Measurements from ENCODE around the gene LRP2.

The LRP2 gene

DNA sequence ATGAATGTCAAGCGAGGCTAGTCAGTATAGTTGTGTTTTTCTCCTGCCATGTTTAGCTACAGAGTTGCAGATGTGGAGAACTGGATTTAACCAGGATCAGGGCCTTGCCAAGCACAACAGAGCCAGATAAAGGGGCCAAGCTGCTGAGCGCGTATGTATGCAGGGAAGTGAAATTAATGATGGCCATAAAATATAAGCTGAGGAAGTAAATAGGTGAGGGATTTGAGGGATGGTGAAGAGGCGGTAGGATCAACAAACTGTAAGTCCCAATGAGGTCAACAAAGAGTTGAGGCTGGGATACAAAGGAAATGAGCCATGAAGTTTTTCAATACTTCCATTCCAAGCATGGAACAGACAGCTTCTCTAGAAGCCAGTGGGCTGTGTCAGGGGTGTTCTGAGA is 10.6 kb downstream of the LRP2 start (continued):
- TF ChIP-seq, protein P1, sequence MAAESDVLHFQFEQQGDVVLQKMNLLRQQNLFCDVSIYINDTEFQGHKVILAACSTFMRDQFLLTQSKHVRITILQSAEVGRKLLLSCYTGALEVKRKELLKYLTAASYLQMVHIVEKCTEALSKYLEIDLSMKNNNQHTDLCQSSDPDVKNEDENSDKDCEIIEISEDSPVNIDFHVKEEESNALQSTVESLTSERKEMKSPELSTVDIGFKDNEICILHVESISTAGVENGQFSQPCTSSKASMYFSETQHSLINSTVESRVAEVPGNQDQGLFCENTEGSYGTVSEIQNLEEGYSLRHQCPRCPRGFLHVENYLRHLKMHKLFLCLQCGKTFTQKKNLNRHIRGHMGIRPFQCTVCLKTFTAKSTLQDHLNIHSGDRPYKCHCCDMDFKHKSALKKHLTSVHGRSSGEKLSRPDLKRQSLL (tag by site-specific recombination; IDR thresholded peaks at IDR 0.05): no peak
- TF ChIP-seq, protein P2, sequence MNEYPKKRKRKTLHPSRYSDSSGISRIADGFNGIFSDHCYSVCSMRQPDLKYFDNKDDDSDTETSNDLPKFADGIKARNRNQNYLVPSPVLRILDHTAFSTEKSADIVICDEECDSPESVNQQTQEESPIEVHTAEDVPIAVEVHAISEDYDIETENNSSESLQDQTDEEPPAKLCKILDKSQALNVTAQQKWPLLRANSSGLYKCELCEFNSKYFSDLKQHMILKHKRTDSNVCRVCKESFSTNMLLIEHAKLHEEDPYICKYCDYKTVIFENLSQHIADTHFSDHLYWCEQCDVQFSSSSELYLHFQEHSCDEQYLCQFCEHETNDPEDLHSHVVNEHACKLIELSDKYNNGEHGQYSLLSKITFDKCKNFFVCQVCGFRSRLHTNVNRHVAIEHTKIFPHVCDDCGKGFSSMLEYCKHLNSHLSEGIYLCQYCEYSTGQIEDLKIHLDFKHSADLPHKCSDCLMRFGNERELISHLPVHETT (tag by site-specific recombination; IDR thresholded peaks at IDR 0.05): no peak
- TF ChIP-seq YY1 (tag by site-specific recombination; IDR thresholded peaks at IDR 0.05) (no peak), GLIS2 (tag by site-specific recombination; IDR thresholded peaks at IDR 0.05) (no peak), HOXA7 (CRISPR knock-in tag; IDR thresholded peaks at IDR 0.05; ENCODE audit: borderline replicate concordance) (no peak), ZNF266 (tag by site-specific recombination; IDR thresholded peaks at IDR 0.05; ENCODE audit: low read depth) (no peak), GLIS1 (tag by site-specific recombination; IDR thresholded peaks at IDR 0.05) (no peak), ZNF548 (tag by site-specific recombination; IDR thresholded peaks at IDR 0.05) (no peak), ZNF776 (tag by site-specific recombination; IDR thresholded peaks at IDR 0.05; ENCODE audit: borderline replicate concordance) (no peak), ZNF248 (tag by site-specific recombination; IDR thresholded peaks at IDR 0.05) (no peak), ZNF843 (tag by site-specific recombination; IDR thresholded peaks at IDR 0.05) (peak; percentile 86), ZNF530 (tag by site-specific recombination; IDR thresholded peaks at IDR 0.05; ENCODE audit: low read depth) (no peak), ZNF621 (tag by site-specific recombination; IDR thresholded peaks at IDR 0.05) (no peak), ZNF391 (tag by site-specific recombination; IDR thresholded peaks at IDR 0.05; ENCODE audit: borderline replicate concordance, low read depth) (no peak), ZNF302 (tag by site-specific recombination; IDR thresholded peaks at IDR 0.05; ENCODE audit: low read depth) (no peak), HOXD13 (CRISPR knock-in tag; IDR thresholded peaks at IDR 0.05; ENCODE audit: borderline replicate concordance) (no peak), ZNF768 (tag by site-specific recombination; IDR thresholded peaks at IDR 0.05) (no peak), ZNF202 (tag by site-specific recombination; IDR thresholded peaks at IDR 0.05; ENCODE audit: borderline replicate concordance) (no peak), ZNF16 (tag by site-specific recombination; IDR thresholded peaks at IDR 0.05; ENCODE audit: low read depth) (no peak), EGR2 (tag by site-specific recombination; IDR thresholded peaks at IDR 0.05; ENCODE audit: low read depth) (0 out of 2 replicates have a peak, but pooled peaks have one; percentile 33), ZNF184 (tag by site-specific recombination; IDR thresholded peaks at IDR 0.05) (no peak), SP3 (tag by site-specific recombination; IDR thresholded peaks at IDR 0.05) (no peak), ZNF140 (tag by site-specific recombination; IDR thresholded peaks at IDR 0.05) (no peak), MZF1 (tag by site-specific recombination; IDR thresholded peaks at IDR 0.05; ENCODE audit: borderline replicate concordance) (peak; percentile 93; the same call in 1 of the 2 replicates)
- TF ChIP-seq, protein P3, sequence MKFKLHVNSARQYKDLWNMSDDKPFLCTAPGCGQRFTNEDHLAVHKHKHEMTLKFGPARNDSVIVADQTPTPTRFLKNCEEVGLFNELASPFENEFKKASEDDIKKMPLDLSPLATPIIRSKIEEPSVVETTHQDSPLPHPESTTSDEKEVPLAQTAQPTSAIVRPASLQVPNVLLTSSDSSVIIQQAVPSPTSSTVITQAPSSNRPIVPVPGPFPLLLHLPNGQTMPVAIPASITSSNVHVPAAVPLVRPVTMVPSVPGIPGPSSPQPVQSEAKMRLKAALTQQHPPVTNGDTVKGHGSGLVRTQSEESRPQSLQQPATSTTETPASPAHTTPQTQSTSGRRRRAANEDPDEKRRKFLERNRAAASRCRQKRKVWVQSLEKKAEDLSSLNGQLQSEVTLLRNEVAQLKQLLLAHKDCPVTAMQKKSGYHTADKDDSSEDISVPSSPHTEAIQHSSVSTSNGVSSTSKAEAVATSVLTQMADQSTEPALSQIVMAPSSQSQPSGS (tag by site-specific recombination; IDR thresholded peaks at IDR 0.05; ENCODE audit: low read depth): no peak
- TF ChIP-seq, protein P4, sequence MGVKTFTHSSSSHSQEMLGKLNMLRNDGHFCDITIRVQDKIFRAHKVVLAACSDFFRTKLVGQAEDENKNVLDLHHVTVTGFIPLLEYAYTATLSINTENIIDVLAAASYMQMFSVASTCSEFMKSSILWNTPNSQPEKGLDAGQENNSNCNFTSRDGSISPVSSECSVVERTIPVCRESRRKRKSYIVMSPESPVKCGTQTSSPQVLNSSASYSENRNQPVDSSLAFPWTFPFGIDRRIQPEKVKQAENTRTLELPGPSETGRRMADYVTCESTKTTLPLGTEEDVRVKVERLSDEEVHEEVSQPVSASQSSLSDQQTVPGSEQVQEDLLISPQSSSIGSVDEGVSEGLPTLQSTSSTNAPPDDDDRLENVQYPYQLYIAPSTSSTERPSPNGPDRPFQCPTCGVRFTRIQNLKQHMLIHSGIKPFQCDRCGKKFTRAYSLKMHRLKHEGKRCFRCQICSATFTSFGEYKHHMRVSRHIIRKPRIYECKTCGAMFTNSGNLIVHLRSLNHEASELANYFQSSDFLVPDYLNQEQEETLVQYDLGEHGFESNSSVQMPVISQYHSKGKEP (tag by site-specific recombination; IDR thresholded peaks at IDR 0.05): no peak
- TF ChIP-seq, protein P5, sequence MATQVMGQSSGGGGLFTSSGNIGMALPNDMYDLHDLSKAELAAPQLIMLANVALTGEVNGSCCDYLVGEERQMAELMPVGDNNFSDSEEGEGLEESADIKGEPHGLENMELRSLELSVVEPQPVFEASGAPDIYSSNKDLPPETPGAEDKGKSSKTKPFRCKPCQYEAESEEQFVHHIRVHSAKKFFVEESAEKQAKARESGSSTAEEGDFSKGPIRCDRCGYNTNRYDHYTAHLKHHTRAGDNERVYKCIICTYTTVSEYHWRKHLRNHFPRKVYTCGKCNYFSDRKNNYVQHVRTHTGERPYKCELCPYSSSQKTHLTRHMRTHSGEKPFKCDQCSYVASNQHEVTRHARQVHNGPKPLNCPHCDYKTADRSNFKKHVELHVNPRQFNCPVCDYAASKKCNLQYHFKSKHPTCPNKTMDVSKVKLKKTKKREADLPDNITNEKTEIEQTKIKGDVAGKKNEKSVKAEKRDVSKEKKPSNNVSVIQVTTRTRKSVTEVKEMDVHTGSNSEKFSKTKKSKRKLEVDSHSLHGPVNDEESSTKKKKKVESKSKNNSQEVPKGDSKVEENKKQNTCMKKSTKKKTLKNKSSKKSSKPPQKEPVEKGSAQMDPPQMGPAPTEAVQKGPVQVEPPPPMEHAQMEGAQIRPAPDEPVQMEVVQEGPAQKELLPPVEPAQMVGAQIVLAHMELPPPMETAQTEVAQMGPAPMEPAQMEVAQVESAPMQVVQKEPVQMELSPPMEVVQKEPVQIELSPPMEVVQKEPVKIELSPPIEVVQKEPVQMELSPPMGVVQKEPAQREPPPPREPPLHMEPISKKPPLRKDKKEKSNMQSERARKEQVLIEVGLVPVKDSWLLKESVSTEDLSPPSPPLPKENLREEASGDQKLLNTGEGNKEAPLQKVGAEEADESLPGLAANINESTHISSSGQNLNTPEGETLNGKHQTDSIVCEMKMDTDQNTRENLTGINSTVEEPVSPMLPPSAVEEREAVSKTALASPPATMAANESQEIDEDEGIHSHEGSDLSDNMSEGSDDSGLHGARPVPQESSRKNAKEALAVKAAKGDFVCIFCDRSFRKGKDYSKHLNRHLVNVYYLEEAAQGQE (tag by site-specific recombination; IDR thresholded peaks at IDR 0.05): no peak
- TF ChIP-seq, protein P6, sequence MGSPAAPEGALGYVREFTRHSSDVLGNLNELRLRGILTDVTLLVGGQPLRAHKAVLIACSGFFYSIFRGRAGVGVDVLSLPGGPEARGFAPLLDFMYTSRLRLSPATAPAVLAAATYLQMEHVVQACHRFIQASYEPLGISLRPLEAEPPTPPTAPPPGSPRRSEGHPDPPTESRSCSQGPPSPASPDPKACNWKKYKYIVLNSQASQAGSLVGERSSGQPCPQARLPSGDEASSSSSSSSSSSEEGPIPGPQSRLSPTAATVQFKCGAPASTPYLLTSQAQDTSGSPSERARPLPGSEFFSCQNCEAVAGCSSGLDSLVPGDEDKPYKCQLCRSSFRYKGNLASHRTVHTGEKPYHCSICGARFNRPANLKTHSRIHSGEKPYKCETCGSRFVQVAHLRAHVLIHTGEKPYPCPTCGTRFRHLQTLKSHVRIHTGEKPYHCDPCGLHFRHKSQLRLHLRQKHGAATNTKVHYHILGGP (tag by site-specific recombination; IDR thresholded peaks at IDR 0.05): no peak
- TF ChIP-seq, protein P7, sequence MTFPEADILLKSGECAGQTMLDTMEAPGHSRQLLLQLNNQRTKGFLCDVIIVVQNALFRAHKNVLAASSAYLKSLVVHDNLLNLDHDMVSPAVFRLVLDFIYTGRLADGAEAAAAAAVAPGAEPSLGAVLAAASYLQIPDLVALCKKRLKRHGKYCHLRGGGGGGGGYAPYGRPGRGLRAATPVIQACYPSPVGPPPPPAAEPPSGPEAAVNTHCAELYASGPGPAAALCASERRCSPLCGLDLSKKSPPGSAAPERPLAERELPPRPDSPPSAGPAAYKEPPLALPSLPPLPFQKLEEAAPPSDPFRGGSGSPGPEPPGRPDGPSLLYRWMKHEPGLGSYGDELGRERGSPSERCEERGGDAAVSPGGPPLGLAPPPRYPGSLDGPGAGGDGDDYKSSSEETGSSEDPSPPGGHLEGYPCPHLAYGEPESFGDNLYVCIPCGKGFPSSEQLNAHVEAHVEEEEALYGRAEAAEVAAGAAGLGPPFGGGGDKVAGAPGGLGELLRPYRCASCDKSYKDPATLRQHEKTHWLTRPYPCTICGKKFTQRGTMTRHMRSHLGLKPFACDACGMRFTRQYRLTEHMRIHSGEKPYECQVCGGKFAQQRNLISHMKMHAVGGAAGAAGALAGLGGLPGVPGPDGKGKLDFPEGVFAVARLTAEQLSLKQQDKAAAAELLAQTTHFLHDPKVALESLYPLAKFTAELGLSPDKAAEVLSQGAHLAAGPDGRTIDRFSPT (tag by site-specific recombination; IDR thresholded peaks at IDR 0.05): no peak

Measured in HEK293 (cell line).